Ascending aorta (tissue), 2 donors: ENCODE results near the gene MELK. TPM values are rescaled to one million over a fixed set of nuclear protein-coding genes. Genes with fewer than 3 reads are reported as not detected.
"Not testable (repeated sequence)": the region's sequence is repeated elsewhere in the genome, so short reads cannot be mapped to it uniquely, and the experiment has no call there.

Experiments
- DNase-seq, 2 donors: peaks; one replicate each; pipeline ENCODE4 v3.0.0-alpha.2; 2019; ENCODE audit warnings: low spot score in 2 of 2
- H3K27ac ChIP-seq, 2 donors: fragments of 200-600 bp; sonication (generic); one replicate each; pipeline ENCODE4 v1.5.1; 2016 to 2017; ENCODE audit warnings: mild to moderate bottlenecking in 1 of 2
- H3K27me3 ChIP-seq: fragments of 200-600 bp; sonication (generic); one replicate; pipeline ENCODE4 v1.5.1; 2017
- H3K36me3 ChIP-seq, 2 donors: fragments of 200-600 bp; sonication (generic); one replicate each; pipeline ENCODE4 v1.5.1; 2016
- H3K4me1 ChIP-seq, 2 donors: fragments of 200-600 bp; sonication (generic); one replicate each; pipeline ENCODE4 v1.5.1; 2016 to 2017; ENCODE audit warnings: mild to moderate bottlenecking in 1 of 2
- H3K4me3 ChIP-seq, 2 donors: fragments of 200-600 bp; sonication (generic); one replicate each; pipeline ENCODE4 v1.5.1; 2016 to 2017; ENCODE audit warnings: mild to moderate bottlenecking in 1 of 2
- H3K9me3 ChIP-seq, 2 donors: fragments of 200-600 bp; sonication (generic); one replicate each; pipeline ENCODE4 v1.5.1; 2016
- CTCF ChIP-seq, 3 experiments: fragments of 200-600 bp in 2 of 3; fragments of 450-650 bp in 1 of 3; sonication (generic) in 2 of 3; IDR thresholded peaks; one replicate each; pipeline ENCODE4 v1.5.1; 2016 to 2019; ENCODE audit warnings: antibody characterized with exemption in 3 of 3, mild to moderate bottlenecking in 1 of 3, moderate library complexity in 1 of 3
- intact Hi-C: fragments of 100-400 bp; cut with DNase I; formaldehyde crosslinking; loops from one replicate; pipeline ENCODE4 v1.15.1; 2023
- total RNA-seq: library from RNA; depleted of rRNA; stranded (reverse); fragments of >200 nt; gene quantifications from one replicate; pipeline ENCODE4 v1.1.0, GENCODE V29; 2016

Gene MELK
- total RNA-seq, 1 donor from 2014 or later = not detected

GRCh38 chr9:36571333-36571732 is 1.4 kb upstream of the MELK start:
- TF ChIP-seq CTCF (IDR thresholded peaks at IDR 0.05) = no peak
- H3K27me3 ChIP-seq = no peaks in the 10 kb centered on the region
- no peaks in the 10 kb centered on the region for H3K9me3 ChIP-seq
- H3K4me1 ChIP-seq = peaks cover 6 to 15% of the 10 kb centered on the region in 2 donors
- no peak overlapping the region for H3K27ac ChIP-seq
- H3K4me3 ChIP-seq = no peak overlapping the region
- DNase-seq = no peak
- intact Hi-C loops = loop anchor here (5.0 kb wide), 1 partner anchor 169 kb away; the partner anchor contains the start of gene RNF38
- no peaks in the 10 kb centered on the region for H3K36me3 ChIP-seq

GRCh38 chr9:36574045-36574444 is 1.4 kb downstream of the MELK start:
- H3K9me3 ChIP-seq, H3K36me3 ChIP-seq, H3K27me3 ChIP-seq, H3K4me1 ChIP-seq, H3K27ac ChIP-seq, DNase-seq: not testable (repeated sequence)
- intact Hi-C loops = loop anchor here (5.0 kb wide), 1 partner anchor 172 kb away; the partner anchor contains the start of gene RNF38
- H3K4me3 ChIP-seq = peak overlapping the region in 1 of 2 donors; percentile 78

GRCh38 chr9:36575411-36575882 is 2.8 kb downstream of the MELK start:
- Histone ChIP-seq H3K27ac (no peak overlapping the region), H3K36me3 (no peaks in the 10 kb centered on the region), H3K27me3 (no peaks in the 10 kb centered on the region), H3K9me3 (no peaks in the 10 kb centered on the region), H3K4me3 (no peak overlapping the region), H3K4me1 (peaks cover 6 to 9% of the 10 kb centered on the region in 2 donors)
- TF ChIP-seq CTCF (IDR thresholded peaks at IDR 0.05) = no peak
- DNase-seq = no peak
- intact Hi-C loops = no loop called here

- intact Hi-C loops = no loop called here
- Histone ChIP-seq H3K36me3 (no peaks in the 10 kb centered on the region), H3K4me3 (no peak overlapping the region), H3K27ac (no peak overlapping the region), H3K27me3 (no peaks in the 10 kb centered on the region), H3K9me3 (no peaks in the 10 kb centered on the region), H3K4me1 (peaks cover 6 to 9% of the 10 kb centered on the region in 2 donors)
- no peak for TF ChIP-seq CTCF (IDR thresholded peaks at IDR 0.05)
- no peak for DNase-seq
These were observed 4.2 kb downstream of the MELK start for GRCh38 chr9:36576866-36577265.

- Histone ChIP-seq H3K27me3 (no peaks in the 10 kb centered on the region), H3K36me3 (no peaks in the 10 kb centered on the region), H3K9me3 (no peaks in the 10 kb centered on the region), H3K4me1 (no peaks in the 10 kb centered on the region), H3K4me3 (no peak overlapping the region), H3K27ac (no peak overlapping the region)
- DNase-seq = no peak
- intact Hi-C loops = no loop called here
- TF ChIP-seq CTCF (IDR thresholded peaks at IDR 0.05) = no peak
These were observed 12.1 kb downstream of the MELK start for GRCh38 chr9:36584620-36585460.

GRCh38 chr9:36590231-36590630 is 17.5 kb downstream of the MELK start:
- no peak for DNase-seq
- intact Hi-C loops = no loop called here
- H3K27me3 ChIP-seq = no peaks in the 10 kb centered on the region
- no peaks in the 10 kb centered on the region for H3K9me3 ChIP-seq
- no peak for TF ChIP-seq CTCF (IDR thresholded peaks at IDR 0.05)
- H3K36me3 ChIP-seq = no peaks in the 10 kb centered on the region
- H3K4me3 ChIP-seq = no peak overlapping the region
- H3K4me1 ChIP-seq = no peaks in the 10 kb centered on the region
- H3K27ac ChIP-seq = no peak overlapping the region
